ENCODE data around the gene PGBD2.
"Not testable (repeated sequence)": the region's sequence is repeated elsewhere in the genome, so short reads cannot be mapped to it uniquely, and the experiment has no call there.

DNA sequence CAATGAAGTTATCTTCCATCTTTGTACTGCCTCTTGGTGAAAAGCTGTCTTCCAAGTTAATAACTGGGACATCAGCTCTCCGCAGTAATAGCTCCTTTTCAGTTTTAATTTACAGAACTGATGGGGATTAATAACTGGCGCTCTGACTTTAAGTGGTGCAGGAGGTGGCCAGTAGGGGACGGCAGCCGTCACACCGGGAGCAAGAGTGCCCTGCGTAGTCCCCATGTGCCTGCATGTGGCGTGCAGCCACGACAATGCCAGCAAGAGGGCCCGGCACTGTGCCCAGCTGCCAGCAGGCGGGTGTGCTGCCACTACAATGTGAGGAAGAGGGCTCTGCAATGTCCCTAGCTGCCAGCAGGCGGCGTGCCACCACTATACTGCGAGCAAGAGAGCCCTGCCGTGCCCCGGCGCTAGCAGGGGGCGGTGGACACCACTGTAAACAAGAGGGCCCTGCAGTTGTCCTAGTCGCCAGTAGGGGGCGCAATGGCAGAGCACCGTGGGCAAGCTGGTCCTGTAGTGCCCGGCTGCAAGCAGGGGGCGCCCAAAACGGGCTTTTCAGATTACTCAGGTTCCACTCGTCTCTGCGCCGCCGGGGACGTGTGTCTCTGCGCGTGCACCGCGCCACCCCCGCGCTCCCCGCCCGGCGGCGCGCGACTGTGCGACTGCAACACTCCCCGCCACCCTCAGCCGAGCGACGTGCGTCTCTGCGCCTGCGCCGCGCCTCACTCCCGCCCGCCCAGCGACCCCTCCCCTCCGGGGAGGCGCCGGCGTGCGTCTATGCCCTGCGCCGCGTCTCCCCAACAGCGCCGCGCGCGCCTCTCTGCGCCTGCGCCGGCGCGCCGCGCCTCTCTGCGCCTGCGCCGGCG lies 38.3 kb downstream of the PGBD2 start:
- TF ChIP-seq, protein P1, sequence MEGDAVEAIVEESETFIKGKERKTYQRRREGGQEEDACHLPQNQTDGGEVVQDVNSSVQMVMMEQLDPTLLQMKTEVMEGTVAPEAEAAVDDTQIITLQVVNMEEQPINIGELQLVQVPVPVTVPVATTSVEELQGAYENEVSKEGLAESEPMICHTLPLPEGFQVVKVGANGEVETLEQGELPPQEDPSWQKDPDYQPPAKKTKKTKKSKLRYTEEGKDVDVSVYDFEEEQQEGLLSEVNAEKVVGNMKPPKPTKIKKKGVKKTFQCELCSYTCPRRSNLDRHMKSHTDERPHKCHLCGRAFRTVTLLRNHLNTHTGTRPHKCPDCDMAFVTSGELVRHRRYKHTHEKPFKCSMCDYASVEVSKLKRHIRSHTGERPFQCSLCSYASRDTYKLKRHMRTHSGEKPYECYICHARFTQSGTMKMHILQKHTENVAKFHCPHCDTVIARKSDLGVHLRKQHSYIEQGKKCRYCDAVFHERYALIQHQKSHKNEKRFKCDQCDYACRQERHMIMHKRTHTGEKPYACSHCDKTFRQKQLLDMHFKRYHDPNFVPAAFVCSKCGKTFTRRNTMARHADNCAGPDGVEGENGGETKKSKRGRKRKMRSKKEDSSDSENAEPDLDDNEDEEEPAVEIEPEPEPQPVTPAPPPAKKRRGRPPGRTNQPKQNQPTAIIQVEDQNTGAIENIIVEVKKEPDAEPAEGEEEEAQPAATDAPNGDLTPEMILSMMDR (IDR thresholded peaks at IDR 0.05): not testable (repeated sequence)
- not testable (repeated sequence) for TF ChIP-seq POLR2AphosphoS5 (IDR thresholded peaks at IDR 0.05; ENCODE audit: insufficient read depth in 1 of 2, low read depth in 1 of 2); POLR2A (IDR thresholded peaks at IDR 0.05)
